Nephron (organoid): Measurements from ENCODE around the gene FUBP1.
"Not testable (repeated sequence)": the region's sequence is repeated elsewhere in the genome, so short reads cannot be mapped to it uniquely, and the experiment has no call there.

Source experiments
- H3K27ac Mint-ChIP-seq, 3 experiments: 2 replicates each; pipeline ENCODE4 v1.8.0; 2020; ENCODE audit warnings: mixed read lengths in 3 of 3, mild to moderate bottlenecking in 2 of 3, moderate library complexity in 1 of 3
- H3K27me3 Mint-ChIP-seq: 2 replicates; pipeline ENCODE4 v1.8.0; 2021; ENCODE audit warnings: low read depth, mild to moderate bottlenecking, moderate library complexity, mixed read lengths
- H3K36me3 Mint-ChIP-seq: 2 replicates; pipeline ENCODE4 v1.8.0; 2020; ENCODE audit warnings: low read depth, mixed read lengths
- H3K4me1 Mint-ChIP-seq: 2 replicates; pipeline ENCODE4 v1.8.0; 2020; ENCODE audit warnings: mixed read lengths
- H3K4me3 Mint-ChIP-seq, 3 experiments: 2 replicates each; pipeline ENCODE4 v1.8.0; 2020; ENCODE audit warnings: mild to moderate bottlenecking in 3 of 3, mixed read lengths in 3 of 3, moderate library complexity in 2 of 3
- H3K9me3 Mint-ChIP-seq: 2 replicates; pipeline ENCODE4 v1.8.0; 2020; ENCODE audit warnings: mixed read lengths
- TF ChIP-seq, protein P1 (sequence below), 3 experiments: fragments of 200-600 bp; sonication (generic); IDR thresholded peaks; one replicate each; pipeline ENCODE4 v1.5.0; 2021; ENCODE audit warnings: antibody characterized with exemption in 3 of 3; ENCODE audit not compliant: unreplicated experiment in 3 of 3

Gene FUBP1

GRCh38 chr1:77984629-77985028 lies 5.8 kb upstream of the FUBP1 start:
- H3K27ac Mint-ChIP-seq: peak overlapping the region in 1 of 3 experiments; percentile 88
- peaks cover 16% of the 10 kb centered on the region for H3K36me3 Mint-ChIP-seq
- H3K27me3 Mint-ChIP-seq: no peaks in the 10 kb centered on the region
- TF ChIP-seq, protein P1, sequence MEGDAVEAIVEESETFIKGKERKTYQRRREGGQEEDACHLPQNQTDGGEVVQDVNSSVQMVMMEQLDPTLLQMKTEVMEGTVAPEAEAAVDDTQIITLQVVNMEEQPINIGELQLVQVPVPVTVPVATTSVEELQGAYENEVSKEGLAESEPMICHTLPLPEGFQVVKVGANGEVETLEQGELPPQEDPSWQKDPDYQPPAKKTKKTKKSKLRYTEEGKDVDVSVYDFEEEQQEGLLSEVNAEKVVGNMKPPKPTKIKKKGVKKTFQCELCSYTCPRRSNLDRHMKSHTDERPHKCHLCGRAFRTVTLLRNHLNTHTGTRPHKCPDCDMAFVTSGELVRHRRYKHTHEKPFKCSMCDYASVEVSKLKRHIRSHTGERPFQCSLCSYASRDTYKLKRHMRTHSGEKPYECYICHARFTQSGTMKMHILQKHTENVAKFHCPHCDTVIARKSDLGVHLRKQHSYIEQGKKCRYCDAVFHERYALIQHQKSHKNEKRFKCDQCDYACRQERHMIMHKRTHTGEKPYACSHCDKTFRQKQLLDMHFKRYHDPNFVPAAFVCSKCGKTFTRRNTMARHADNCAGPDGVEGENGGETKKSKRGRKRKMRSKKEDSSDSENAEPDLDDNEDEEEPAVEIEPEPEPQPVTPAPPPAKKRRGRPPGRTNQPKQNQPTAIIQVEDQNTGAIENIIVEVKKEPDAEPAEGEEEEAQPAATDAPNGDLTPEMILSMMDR (IDR thresholded peaks at IDR 0.05; ENCODE audit: unreplicated experiment in 3 of 3): no peak
- no peaks in the 10 kb centered on the region for H3K9me3 Mint-ChIP-seq
- H3K4me1 Mint-ChIP-seq: peaks cover 27% of the 10 kb centered on the region
- H3K4me3 Mint-ChIP-seq: no peak overlapping the region

DNA sequence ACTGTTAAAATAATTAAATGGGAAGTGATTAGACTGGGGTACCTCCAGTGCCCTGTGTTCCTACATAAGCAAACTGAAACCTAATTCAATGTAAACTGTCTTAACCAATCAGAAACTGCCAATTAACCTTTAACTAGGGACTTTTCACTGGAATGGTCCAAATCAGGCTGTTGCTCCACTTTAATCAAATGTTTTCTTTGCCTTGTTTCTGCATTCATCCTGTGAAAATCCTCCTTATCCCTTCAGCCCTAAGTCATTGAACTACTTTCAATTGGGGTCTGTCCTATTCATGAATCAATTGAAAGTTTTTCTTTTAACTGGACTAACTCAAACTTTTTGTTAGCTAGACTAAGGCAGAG lies 5.1 kb upstream of the FUBP1 start:
- H3K36me3 Mint-ChIP-seq: peaks cover 10% of the 10 kb centered on the region
- H3K9me3 Mint-ChIP-seq: no peaks in the 10 kb centered on the region
- no peak overlapping the region for H3K4me3 Mint-ChIP-seq
- TF ChIP-seq, protein P1 (IDR thresholded peaks at IDR 0.05; ENCODE audit: unreplicated experiment in 3 of 3): no peak
- H3K27ac Mint-ChIP-seq: peak overlapping the region; percentile 65 to 88 (median 75)
- peaks cover 27% of the 10 kb centered on the region for H3K4me1 Mint-ChIP-seq
- no peaks in the 10 kb centered on the region for H3K27me3 Mint-ChIP-seq

- H3K27me3 Mint-ChIP-seq, H3K36me3 Mint-ChIP-seq, H3K9me3 Mint-ChIP-seq: not testable (repeated sequence)
- H3K4me1 Mint-ChIP-seq: peaks cover 27% of the 10 kb centered on the region
- H3K4me3 Mint-ChIP-seq: peak overlapping the region in 1 of 3 experiments; percentile 24
- H3K27ac Mint-ChIP-seq: peak overlapping the region; percentile 65 to 88 (median 75)
Measured at GRCh38 chr1:77983352-77983996, 4.6 kb upstream of the FUBP1 start.

DNA sequence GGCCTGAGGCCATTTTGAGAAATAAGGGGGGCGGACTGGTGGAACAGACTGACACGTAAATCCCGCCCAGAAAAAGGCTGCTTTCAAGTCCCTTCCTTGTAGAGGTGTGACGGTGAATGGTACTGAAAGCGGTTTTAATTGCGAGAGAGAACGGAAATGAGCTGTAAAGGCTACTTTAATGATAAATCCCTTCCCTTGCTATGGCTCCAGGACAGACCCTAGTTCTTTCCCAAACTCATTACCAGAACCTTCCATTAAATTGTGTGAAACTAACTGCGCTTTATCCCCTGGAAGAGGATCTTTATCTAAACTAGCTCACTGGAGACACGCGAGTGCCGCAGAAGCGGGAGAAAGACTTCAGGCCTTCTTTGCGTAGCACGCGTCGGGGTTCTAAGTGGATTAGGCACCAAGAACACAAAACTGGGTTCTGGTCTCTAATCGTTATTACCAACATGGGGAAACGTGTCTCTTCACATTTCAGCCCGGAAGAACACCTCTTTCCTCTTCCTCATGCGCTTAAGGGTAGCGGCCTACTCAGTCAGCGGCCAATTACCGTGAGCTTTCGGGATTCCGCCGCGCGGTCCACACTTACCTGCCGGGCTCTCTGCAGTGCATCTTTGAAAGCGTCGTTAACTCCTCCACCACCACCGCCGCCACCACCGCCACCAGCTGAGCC lies 441 bp downstream of the FUBP1 start:
- no peaks in the 10 kb centered on the region for H3K9me3 Mint-ChIP-seq
- no peak overlapping the region for H3K27ac Mint-ChIP-seq
- H3K4me1 Mint-ChIP-seq: peaks cover 38% of the 10 kb centered on the region
- H3K27me3 Mint-ChIP-seq: no peaks in the 10 kb centered on the region
- TF ChIP-seq, protein P1 (IDR thresholded peaks at IDR 0.05; ENCODE audit: unreplicated experiment in 3 of 3): no peak
- no peak overlapping the region for H3K4me3 Mint-ChIP-seq
- peaks cover 23% of the 10 kb centered on the region for H3K36me3 Mint-ChIP-seq

- no peak overlapping the region for H3K27ac Mint-ChIP-seq
- H3K9me3 Mint-ChIP-seq: no peaks in the 10 kb centered on the region
- peaks cover 40% of the 10 kb centered on the region for H3K4me1 Mint-ChIP-seq
- H3K4me3 Mint-ChIP-seq: no peak overlapping the region
- TF ChIP-seq, protein P1 (IDR thresholded peaks at IDR 0.05; ENCODE audit: unreplicated experiment in 3 of 3): no peak
- no peaks in the 10 kb centered on the region for H3K27me3 Mint-ChIP-seq
- peaks cover 24% of the 10 kb centered on the region for H3K36me3 Mint-ChIP-seq
Measured at GRCh38 chr1:77977989-77978292, 931 bp downstream of the FUBP1 start.

DNA sequence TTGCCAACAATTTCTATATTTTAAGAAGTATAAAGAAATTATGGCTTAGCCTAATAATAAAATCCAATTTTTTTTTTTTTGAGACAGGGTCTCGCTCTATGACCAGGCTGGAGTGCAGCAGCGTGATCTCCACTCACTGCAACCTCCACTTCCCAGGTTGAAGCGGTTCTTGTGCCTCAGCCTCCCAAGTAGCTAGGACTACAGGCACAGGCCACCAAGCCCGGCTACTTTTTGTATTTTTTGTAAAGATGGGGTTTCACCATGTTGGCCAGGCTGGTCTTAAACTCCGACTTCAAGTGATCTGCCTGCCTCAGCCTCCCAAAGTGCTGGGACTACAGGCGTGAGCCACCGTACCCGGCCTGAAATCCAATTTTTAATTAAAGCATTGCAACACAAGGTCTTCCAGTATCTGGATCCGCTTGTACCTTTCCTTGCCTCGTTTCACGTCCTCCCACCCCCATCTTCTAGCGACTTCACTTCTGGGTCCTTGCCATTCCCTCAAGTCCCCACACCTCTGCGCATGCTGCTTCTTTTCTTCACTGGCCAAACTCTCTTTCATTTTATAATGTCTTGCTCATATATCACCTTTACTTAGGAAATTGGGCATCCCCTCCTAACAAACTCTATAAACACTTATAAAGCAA lies 2.3 kb downstream of the FUBP1 start:
- Mint-ChIP-seq H3K9me3 (no peaks in the 10 kb centered on the region), H3K4me1 (peaks cover 42% of the 10 kb centered on the region), H3K4me3 (peak overlapping the region in 1 of 3 experiments; percentile 88), H3K27me3 (no peaks in the 10 kb centered on the region), H3K36me3 (peaks cover 33% of the 10 kb centered on the region), H3K27ac (peak overlapping the region; percentile 66 to 88 (median 87))
- TF ChIP-seq, protein P1 (IDR thresholded peaks at IDR 0.05; ENCODE audit: unreplicated experiment in 3 of 3): no peak
